Esophagus mucosa (tissue), 1 donor: ENCODE measurements around the gene MLYCD. TPM values are rescaled to one million over a fixed set of nuclear protein-coding genes. Genes with fewer than 3 reads are reported as not detected.

Experiments
- ATAC-seq: fragments of 200-7000 bp; cut with Tn5 transposase; one replicate; pipeline ENCODE4 v1.9.1; 2020
- total RNA-seq: library from RNA; stranded (reverse); gene quantifications from one replicate; pipeline ENCODE4 v1.2.4, GENCODE V29; 2023
- donor health status: DM: yes; HTN: yes; CAD: no.

The MLYCD gene
- total RNA-seq, 1 donor from 2014 or later = 2.1 TPM

GRCh38 chr16:83899978-83900377, 1.1 kb downstream of the MLYCD start:
- ATAC-seq = no peak

GRCh38 chr16:83900571-83900970, 1.7 kb downstream of the MLYCD start:
- no peak for ATAC-seq

DNA sequence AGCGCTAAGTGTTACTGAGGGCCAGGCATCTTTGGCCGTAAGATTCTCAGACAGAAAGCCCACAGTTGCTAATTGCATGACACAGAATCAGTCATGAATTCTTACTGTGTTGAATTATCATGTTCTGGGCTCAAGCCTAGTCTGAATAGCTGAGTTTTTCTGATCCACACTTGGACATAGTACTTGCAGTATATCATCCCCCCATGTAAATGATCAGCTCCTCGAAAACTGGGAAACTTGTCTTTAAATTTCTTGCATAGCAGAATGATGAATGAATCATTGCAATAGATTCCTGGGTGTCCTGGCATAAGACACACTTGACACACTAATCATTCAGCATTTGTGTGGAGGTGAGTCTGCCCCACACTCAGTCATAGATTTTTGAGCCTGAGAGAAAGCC, 2.2 kb downstream of the MLYCD start:
- ATAC-seq = no peak

DNA sequence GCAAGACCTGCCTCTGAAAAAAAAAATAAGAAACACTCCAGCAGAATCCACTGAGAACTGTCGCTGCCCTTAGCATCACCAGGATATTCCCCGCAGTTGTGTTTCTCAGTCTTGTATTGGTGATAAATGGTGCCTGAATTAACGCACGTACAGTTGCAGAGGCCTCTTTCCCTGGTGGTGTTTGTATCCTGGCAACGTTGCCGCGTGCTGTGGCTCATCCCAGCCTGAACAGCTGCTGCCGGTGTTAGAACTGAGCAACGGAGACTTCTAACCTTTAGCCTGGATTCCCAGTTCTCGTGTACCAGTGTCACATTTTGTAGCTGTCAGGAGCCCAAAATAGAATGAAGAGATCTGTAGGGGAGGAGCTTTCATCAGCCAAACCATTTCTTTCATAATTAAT, 4.8 kb downstream of the MLYCD start:
- no peak for ATAC-seq

GRCh38 chr16:83906683-83907082, 7.8 kb downstream of the MLYCD start:
- no peak for ATAC-seq

GRCh38 chr16:83907111-83907510, 8.2 kb downstream of the MLYCD start:
- ATAC-seq = no peak

- no peak for ATAC-seq
Observed at GRCh38 chr16:83907631-83908250, 8.8 kb downstream of the MLYCD start.

- no peak for ATAC-seq
Observed at GRCh38 chr16:83908798-83909197, 9.9 kb downstream of the MLYCD start.

GRCh38 chr16:83911290-83911689, 12.4 kb downstream of the MLYCD start:
- no peak for ATAC-seq

- peak; percentile 78 for ATAC-seq
Observed at GRCh38 chr16:83912519-83913244, 13.8 kb downstream of the MLYCD start.

DNA sequence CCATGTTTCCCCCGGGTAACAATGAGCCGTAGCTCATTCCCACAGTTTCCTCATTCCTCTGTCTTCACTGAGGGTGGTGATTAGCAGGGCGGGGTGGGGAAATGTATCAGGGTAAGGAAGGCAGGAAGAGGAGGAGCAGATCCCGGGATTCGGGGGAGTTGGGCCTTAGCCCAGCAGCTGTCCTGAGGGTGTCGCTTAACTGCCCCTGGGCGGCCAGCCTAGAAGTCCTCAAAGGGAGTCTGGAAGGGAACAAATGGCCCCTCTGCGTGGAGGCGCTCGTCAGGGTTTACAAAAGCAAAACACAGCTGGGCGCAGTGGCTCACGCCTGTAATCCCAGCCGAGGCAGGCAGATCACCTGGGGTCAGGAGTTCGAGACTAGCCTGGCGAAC, 14.3 kb downstream of the MLYCD start:
- peak; percentile 57 for ATAC-seq

DNA sequence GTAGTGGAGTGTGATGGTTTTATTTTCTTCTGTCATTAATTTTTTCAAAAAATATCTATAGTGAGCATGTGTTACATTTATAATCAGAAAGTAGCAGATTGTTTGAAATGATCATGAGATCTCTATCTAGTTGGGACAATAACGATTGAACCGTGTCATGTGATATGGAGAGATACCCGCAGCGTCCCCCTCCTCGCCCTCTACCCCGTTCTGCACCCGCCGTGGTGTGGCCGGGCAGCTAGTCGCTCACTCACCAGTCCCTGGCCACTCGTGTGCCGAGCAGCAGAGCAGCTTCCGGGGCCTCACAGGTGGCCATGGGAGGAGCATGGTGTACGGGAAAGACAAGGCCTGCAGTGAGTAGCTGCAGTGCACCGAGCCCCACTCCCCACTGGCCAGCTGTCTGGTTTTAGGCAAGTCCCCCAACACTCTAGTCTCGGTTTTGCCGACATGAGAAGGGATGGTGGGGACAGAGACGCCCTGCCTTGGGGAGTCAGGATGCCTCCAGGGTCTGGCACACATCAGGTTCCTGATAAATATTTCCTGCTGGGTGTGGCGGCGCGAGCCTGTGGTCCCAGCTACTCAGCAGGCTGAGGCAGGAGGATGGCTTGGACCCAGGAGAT, 15.3 kb downstream of the MLYCD start:
- no peak for ATAC-seq

DNA sequence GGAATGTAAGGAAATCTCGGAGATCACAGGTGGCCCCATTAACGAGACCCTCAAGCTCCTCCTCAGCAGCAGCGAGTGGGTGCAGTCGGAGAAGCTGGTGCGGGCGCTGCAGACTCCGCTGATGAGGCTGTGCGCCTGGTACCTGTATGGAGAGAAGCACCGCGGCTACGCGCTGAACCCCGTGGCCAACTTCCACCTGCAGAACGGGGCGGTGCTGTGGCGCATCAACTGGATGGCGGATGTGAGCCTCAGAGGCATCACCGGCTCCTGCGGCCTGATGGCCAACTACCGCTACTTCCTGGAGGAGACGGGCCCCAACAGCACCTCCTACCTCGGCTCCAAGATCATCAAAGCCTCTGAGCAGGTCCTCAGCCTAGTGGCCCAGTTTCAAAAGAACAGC, 16.2 kb downstream of the MLYCD start:
- ATAC-seq = no peak

- no peak for ATAC-seq
Observed at GRCh38 chr16:83915491-83915890, 16.6 kb downstream of the MLYCD start.

- no peak for ATAC-seq
Observed at GRCh38 chr16:83917152-83918120, 18.5 kb downstream of the MLYCD start.

GRCh38 chr16:83920894-83921491, 22.1 kb downstream of the MLYCD start:
- ATAC-seq = no peak

DNA sequence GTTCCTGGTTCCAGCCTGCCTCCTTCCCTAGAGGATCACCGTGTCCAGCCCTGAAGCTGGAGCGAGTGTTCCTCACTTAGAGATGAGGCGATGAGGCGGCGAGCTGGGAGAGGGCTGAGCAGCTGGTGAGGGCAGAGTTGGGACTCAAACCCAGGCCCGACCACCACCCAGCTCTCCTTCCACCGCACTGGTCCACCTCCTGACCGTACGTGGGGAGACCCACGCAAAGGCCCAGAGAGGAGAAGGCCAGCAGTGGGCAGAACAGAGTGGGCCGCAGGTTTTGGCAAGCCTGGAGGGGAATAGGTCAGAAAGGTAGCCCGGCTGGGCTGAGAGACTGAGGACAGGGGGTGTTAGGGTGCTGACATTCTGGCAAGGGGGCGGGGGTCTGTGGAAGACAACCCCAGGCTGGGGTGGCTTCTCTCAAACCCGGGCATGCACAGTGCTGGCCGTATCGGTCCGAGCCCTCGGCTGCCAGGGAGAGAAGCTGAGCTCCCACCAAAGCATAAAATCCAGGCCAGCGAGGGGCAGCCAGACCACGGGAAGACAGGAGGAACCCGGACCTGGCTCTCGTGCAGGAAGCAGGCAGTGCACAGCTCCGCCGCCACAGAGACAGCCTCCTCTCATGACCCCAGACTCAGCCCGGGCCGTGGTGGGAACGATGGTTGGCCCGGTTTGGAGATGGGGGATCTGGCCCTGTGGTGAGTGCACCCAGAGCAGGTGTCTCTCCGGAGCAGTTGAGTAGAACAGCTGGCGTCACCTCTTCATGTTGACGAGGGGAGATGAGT, 24.9 kb downstream of the MLYCD start:
- ATAC-seq = no peak

- no peak for ATAC-seq
Observed at GRCh38 chr16:83924686-83925085, 25.8 kb downstream of the MLYCD start.

DNA sequence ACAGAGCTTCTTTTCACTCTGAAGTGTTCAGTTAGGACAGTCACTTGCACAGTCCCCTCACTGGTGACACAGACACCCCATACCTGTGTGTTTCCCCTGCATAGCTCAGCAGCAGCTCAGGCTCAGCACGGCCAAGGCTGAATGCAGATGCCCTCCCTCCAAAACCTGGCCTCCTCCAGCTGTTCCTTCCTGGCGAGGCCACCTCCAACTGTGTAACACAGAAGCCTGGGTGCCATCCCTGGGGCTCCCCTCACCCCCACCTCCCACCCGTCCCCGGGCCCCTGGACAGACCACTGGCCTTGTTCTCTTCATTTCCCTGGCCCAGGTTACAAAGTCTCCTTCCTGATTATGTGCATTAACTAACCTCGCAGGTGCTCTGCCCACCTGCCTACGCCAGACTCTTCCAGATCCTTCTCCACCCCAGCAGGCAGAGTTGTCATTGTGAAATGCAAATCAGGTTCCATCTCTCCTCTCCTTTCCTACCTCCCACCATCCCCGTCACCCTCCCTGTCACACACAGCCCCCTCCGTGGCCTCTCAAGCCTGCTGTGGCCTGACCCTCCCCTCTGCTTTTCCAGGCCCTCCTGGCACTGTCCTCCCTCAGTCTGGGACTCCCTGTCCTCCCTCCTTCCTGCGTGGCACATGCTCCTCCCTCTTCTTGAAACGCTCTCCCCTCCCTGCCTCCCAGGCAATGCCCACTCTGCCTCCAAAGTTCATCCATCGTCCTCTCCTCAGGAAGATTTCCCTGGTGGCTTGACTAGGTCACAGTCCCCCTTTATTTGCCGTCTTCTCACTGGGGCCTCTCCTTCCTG, 26.4 kb downstream of the MLYCD start:
- ATAC-seq = no peak

DNA sequence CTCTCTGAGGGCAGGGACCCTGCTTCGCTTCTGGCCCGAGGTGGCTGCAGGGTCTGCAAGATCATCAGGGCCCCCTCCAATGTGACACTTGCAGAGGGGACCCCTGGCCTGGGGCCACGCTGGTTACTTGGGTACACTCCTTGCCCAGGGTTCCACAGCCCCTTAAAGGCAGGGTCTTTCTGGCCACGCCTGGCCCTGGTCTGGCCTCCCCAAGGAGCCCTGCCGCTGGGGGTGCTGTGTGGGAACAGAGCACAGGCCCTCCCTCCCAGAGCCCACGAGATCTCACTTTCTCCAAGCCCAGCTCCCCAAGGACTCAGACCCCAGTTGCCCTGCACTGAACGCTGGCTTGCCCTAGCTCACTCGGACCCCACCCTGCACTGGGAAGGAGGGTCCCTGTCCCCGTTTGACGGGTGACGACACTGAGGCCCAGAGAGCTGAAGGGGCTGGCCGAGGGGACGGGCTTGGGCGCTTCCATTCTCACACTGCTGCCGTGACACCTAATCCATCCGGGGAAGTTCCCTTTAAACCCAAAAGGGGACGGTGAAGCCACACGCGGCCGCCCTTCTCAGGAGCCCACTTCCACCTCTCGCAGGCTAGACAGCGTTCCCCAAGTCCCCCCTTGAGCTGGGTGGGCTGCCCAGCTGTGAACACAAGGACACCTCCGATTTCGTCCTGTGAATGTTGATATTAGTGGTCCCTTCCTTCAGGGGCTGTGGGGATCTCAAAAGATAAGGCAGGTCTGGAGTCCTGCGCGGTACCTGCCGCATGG, 27.2 kb downstream of the MLYCD start:
- no peak for ATAC-seq
